Measurements from ENCODE around the gene DDX42. TPM values are rescaled to one million over a fixed set of nuclear protein-coding genes. Genes with fewer than 3 reads are reported as not detected.

The DDX42 gene
- total RNA-seq, 1 experiment from 2014 or later, result 18.0 TPM

Other genes with a start within 250 kb of the DDX42 start
- 20.7 and 22.2 TPM in 2 replicates for gene DCAF7, start 223.7 kb upstream of the DDX42 start, total RNA-seq (2014; rRNA removed; shearing (Covaris generic))
- 12.6 and 16.7 TPM in 2 replicates for gene TACO1, start 173.3 kb upstream of the DDX42 start, total RNA-seq (2014; rRNA removed; shearing (Covaris generic))
- 15.3 and 18.1 TPM in 2 replicates for gene MAP3K3, start 151.8 kb upstream of the DDX42 start, total RNA-seq (2014; rRNA removed; shearing (Covaris generic))
- gene LIMD2, start 74.0 kb upstream of the DDX42 start, total RNA-seq (2014; rRNA removed; shearing (Covaris generic)), result 4.9 and 10.2 TPM in 2 replicates
- gene STRADA, start 32.4 kb upstream of the DDX42 start, total RNA-seq (2014; rRNA removed; shearing (Covaris generic)), result 10.1 and 13.7 TPM in 2 replicates
- 39.9 and 49.3 TPM in 2 replicates for gene CCDC47, start 573 bp upstream of the DDX42 start, total RNA-seq (2014; rRNA removed; shearing (Covaris generic))
- 44.7 and 54.2 TPM in 2 replicates for gene PSMC5, start 53.3 kb downstream of the DDX42 start, total RNA-seq (2014; rRNA removed; shearing (Covaris generic))
- gene FTSJ3, start 53.5 kb downstream of the DDX42 start, total RNA-seq (2014; rRNA removed; shearing (Covaris generic)), result 49.5 and 62.1 TPM in 2 replicates
- 64.9 and 69.0 TPM in 2 replicates for gene SMARCD2, start 68.5 kb downstream of the DDX42 start, total RNA-seq (2014; rRNA removed; shearing (Covaris generic))
- not detected in 2 replicates for gene CSH2, start 99.5 kb downstream of the DDX42 start, total RNA-seq (2014; rRNA removed; shearing (Covaris generic))
- gene GH2, start 107.8 kb downstream of the DDX42 start, total RNA-seq (2014; rRNA removed; shearing (Covaris generic)), result not detected in 2 replicates
- not detected in 2 replicates for gene CSH1, start 122.4 kb downstream of the DDX42 start, total RNA-seq (2014; rRNA removed; shearing (Covaris generic))
- not detected in 2 replicates for gene CSHL1, start 137.1 kb downstream of the DDX42 start, total RNA-seq (2014; rRNA removed; shearing (Covaris generic))
- not detected in 2 replicates for gene GH1, start 144.7 kb downstream of the DDX42 start, total RNA-seq (2014; rRNA removed; shearing (Covaris generic))
- 0.20 TPM in 1 of 2 replicates, not detected in the other for gene CD79B, start 158.2 kb downstream of the DDX42 start, total RNA-seq (2014; rRNA removed; shearing (Covaris generic))
- gene SCN4A, start 198.7 kb downstream of the DDX42 start, total RNA-seq (2014; rRNA removed; shearing (Covaris generic)), result not detected in 2 replicates
- not detected in 2 replicates for gene PRR29, start 224.2 kb downstream of the DDX42 start, total RNA-seq (2014; rRNA removed; shearing (Covaris generic))
- gene ICAM2, start 246.5 kb downstream of the DDX42 start, total RNA-seq (2014; rRNA removed; shearing (Covaris generic)), result not detected in 2 replicates